NCI-H526 (cell line): ENCODE measurements around the gene PLB1.

ENCODE experiments used
- DNase-seq, 2 experiments: peaks; one replicate each; lab custom pipeline; 2025; lab: John Stamatoyannopoulos, UW

The PLB1 gene

DNA sequence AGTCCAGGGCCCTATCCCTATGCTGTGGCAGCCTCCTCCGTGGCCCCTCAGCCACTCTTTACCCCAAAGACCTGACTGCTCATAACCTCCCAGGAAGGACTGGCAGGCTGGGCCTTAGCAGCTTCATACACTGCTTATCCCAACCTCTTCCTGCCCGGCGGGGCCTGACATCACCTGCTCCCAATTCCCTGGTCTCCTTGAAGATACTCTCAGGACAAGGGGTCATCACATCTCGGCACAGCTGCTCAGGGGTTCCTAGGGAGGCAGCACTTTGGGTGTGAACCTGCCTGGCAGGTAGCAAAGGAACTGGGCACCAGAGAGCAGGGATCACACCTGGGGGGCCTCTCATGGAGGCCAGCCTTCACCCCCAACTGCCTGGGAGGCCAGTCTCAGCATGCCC, 68.5 kb downstream of the PLB1 start:
- DNase-seq, result no peak

DNA sequence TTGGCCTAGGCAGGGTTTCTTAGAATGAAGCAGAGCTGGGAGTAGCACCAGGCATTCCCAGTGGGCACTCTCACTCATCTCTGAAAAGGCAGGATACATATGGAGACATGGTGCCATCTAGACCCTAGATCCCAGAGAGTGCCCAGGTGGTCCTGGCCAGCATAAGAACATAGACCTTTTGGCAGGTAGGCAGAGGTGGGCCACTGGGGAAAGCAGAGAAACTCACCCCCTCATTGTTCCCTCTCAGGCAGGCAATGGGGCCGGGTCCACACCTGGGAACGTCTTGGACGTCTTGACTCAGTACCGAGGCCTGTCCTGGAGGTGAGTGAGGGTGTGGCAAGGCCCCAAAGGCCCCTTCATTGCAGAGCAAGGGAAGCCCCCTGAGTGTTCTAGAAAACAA, 69.2 kb downstream of the PLB1 start:
- DNase-seq, result no peak

DNA sequence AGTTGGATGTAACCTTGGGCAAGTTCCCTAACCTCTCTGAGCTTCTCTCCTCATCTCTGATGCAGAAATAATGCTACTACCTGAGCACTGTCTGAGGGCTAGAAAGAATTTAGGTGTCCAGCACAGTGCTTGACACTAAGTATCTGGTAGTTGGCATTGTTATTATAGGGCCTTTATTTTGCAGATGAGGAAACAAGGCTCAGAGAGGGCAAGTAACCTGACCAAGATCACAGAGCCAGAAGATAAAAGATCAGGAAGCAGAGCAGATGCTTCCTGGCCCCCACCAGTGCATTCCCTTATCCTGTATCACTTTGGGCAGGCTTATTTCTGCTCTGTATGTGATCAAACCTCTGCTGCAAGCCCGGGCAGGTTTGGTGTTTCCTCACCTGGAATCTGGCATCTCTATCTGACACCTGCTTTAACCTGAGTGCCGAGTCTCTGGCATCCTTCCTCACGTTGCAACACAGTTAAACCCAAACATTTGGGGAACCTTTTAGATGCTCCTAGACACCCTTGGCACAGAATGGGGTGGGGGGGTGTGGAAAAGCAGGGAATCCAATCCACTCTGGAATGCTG, 69.9 kb downstream of the PLB1 start:
- DNase-seq, result peak in 1 of 2 experiments; percentile 45

DNA sequence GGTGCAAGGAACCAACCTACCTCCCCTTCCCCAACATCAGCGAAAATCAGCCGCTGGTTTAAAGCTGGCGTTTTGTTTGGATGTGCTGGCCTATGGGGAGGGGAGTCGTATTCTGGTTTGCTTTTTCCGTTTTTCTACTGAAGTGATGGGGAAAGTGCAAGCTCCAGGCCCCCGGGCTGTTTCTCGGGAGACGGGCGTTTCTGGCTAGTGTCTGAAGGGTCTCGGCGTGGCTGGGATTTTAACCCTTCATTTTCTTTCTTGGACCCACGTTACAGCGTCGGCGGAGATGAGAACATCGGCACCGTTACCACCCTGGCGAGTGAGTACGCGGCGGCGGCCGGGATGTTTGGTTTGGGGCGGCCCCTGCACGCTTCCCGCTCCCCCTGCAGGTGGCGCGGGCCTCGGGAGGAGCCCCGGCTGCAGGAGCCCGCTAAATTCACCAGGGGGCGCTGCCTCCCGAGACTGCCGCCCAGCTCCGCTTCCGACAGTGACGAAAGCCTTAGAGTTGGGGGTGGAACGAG, 70.7 kb downstream of the PLB1 start:
- DNase-seq, result peak; percentile 46 to 87

DNA sequence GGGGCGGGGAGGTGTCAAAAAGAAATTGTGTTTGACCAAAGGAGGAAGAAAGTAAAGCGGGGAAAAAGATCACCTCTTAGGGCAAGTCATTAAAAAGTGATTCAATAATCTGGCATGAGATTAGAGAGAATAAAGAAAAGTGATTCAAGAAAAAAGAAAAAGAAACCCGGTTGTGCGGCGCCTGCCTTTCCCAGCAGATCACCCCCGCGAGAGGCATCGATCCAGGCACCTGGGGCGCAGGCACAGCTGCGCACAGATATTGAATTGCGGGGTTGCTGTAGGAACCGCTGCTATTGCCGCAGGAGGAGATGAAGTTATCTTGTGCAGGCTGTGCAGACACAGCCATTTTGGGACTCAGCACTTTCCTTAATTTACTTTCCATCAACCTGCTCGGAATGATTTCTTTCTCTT, 71.2 kb downstream of the PLB1 start:
- DNase-seq, result peak in 1 of 2 experiments; percentile 56

DNA sequence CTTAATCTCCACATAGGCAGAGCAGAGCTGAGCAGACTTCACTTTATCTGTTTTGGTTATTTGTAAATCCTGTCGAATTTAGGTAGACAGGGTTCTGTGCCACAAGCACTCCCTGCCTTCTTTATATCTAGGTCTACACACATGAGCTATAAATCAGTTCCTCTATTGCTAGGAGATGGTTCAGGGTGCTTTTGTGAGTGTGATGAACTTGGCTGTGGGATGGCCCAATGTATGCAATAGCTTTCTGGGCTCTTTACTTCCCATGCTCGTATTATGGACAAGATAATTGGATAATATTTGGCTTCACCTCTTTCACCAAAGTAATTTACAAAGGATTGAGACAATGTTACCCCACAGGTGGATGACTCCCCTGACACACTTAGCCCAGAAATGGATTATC, 72.2 kb downstream of the PLB1 start:
- DNase-seq, result no peak

DNA sequence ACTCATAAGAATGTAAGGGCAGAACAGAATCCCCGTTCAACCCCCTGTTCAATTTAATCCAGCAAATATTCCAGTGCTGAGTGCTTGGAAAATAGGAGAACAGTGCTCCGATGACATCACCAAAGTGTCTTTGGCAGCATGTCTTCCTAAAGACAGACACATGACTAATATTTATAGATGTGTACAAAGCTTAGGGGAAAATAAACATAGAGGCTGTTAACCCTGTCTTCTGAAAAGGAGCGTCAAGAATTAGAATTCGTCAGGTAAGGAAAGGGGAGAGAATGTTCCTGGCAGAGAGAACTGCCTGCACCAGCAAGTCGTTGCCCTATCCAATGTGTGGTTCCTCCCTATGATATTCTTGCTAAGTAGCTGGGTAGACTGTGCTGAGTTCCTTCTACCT, 72.7 kb downstream of the PLB1 start:
- DNase-seq, result no peak

DNA sequence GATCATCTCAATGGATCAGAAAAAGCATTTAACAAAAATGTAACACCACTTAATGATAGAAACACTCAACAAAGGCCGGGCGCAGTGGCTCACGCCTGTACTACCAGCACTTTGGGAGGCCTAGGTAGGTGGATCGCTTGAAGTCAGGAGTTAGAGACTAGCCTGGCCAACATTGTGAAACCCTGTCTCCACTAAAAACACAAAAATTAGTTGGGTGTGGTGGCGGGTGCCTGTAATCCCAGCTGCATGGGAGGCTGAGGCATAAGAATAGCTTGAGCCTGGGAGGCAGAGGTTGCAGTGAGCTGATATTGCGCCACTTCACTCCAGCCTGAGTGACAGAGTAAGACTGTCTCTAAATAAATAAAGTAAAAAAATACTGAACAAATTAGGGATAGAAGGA, 74.6 kb downstream of the PLB1 start:
- DNase-seq, result no peak

DNA sequence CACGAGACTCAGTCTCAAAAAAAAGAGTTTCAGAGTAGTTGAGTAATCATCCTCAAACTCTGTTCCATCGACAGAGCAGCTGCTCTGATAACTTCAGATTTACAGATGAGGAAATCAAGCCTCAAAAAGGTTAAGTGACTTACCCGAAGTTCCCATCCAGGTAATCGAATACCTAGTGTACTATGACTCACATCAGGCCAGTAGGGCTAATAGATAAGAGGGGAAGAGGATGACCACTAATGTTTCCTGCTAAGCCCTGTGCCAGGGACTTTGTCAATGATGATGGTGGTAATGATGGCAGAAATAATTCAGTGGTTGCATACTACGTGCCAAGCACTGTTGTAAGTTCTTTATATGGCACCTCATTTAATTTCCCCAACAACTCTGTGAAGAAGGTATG, 80.9 kb downstream of the PLB1 start:
- DNase-seq, result no peak

DNA sequence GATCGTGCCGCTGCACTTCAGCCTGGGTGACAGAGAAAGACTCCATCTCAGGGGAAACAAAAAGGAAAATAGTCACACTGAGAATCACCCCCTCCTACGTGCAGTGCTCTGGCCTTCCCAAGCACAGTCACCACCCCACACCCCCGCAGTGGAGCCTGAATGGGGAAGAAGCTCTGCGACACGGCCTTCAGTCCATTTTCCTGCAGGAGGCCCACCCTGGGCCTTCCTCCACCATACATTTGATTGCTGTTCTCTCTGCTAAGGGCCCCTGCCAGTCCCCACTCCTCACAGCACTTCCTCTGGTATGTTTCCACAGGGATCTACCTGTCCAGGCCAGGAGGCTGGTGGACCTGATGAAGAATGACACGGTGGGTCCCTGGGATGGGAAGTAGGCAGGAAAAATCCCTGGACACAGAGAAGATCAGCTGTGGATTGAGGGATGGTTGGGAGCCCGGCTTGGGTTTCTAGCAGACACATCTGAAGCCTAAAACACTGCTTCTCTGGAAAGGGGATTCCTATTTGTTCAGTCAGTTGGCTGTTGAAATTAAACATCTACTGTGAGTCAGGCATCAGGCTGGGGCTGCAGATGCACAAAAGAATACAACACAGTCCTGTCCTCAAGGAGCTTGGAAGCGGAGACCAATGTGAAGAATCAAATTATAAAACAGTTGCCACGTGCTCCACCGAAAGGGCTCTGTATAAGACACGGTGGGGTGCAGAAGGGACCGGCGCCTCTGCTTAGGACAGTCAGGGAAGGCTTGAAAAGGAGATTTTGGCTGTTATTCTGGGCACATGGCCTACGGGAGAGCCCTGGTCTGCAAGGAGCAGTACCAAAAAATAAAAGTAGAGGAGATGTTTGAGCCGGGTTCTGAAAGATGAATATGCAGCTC, 82.2 kb downstream of the PLB1 start:
- DNase-seq, result no peak

DNA sequence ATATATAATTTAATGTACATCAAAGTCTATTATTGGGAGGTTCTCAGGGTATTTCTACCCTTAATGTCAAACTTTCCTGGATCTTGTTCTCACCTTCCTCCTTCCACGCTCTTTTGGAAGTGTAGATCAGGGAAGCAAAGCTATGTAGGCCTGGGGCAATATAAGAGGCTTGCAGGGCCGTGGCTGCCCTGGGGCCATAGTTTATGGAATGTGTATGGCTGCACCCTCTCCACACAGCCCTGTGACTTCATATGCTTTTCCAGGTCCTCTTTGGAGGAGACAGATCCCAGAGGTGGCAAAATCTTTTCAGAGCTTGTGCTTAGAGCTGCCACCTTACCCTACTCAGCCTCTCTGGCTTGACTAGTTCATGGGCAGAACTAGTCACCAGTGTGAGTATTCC, 82.9 kb downstream of the PLB1 start:
- DNase-seq, result no peak

DNA sequence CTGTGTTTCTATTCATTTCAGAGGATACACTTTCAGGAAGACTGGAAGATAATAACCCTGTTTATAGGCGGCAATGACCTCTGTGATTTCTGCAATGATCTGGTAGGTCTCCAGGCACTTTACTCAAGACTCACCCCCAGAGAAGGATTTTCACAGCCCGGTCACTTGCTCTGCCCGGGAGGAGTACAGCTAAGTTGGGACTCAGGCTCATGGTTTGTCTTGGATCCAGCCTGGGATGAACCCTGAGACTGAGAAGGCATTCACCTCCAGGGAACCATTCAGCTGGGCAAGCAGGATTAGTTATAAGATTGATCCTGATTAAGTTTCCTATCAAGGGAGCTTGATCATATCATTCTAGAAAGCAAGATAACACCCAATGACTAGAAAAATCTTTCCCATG, 83.7 kb downstream of the PLB1 start:
- DNase-seq, result no peak

DNA sequence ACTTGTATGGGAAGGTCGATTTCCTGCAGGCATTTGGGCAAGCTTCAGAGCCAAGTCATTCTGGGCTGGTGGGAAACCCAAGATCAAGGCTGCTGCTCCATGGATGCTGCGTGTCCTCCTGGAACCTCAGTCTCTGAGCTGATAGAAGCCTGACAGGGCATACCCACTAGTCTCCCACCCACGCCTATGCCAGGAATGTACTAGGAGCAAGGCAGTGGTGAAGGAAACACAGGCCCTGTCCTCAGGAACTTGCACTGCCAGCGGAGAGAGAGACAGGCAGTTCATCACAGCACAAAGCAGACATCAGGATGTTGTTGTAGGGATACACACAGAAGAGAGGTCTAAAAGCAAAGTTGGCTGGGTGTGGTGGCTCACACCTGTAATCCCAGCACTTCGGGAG, 84.2 kb downstream of the PLB1 start:
- no peak for DNase-seq

DNA sequence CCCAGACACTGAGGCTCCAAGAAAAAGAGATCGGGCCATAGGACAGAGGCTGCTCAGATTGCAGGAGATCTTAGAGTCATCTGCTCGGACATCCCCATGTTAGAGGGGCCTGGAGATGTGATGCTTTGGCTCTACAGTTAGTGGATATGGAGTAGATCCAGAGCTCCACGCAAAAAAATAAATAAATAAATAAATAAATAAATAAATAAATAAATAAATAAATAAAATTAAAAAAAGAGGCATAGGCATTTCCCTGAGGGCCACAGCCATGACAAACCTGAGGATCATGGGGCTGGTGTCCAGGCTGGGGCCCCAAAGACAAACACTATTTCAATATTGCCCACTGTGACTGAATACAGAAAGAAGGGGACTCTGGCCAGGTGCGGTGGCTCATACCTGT, 85.5 kb downstream of the PLB1 start:
- no peak for DNase-seq

DNA sequence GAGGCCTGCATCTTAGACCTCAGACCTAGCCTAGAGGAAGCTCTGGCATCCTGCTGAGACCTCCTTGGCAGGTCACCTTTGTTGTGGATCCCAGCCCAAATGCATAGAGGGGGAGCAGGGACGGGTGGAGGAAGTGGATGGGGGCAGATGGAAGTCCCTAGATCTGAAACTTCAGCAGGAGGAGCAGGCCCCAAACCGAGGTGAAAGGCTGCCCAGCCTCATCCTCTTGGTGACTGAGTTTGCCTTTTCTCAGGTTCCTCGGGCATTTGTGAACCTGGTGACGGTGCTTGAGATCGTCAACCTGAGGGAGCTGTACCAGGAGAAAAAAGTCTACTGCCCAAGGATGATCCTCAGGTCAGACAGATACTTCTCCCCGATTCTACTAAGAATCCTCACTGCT, 86.3 kb downstream of the PLB1 start:
- no peak for DNase-seq

DNA sequence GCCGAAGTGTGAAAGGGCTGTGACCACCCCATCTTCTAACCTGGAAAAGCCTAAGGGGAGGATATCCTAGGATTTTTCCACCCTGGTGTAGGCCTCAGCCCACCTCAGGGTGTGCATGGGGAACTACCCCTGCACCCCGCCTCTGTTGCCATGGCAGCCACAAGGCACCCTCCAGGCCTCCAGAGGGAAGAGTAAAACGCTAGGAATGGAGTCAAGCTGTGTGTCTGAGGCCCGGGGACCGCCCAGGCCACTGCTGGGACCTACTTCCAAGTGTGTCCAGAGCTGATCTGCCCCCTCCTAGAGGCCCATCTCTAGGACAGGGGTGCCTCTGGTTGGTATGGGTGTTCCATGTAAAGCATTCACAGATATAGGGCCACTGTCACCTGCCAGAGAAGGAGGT, 86.7 kb downstream of the PLB1 start:
- DNase-seq, result no peak

DNA sequence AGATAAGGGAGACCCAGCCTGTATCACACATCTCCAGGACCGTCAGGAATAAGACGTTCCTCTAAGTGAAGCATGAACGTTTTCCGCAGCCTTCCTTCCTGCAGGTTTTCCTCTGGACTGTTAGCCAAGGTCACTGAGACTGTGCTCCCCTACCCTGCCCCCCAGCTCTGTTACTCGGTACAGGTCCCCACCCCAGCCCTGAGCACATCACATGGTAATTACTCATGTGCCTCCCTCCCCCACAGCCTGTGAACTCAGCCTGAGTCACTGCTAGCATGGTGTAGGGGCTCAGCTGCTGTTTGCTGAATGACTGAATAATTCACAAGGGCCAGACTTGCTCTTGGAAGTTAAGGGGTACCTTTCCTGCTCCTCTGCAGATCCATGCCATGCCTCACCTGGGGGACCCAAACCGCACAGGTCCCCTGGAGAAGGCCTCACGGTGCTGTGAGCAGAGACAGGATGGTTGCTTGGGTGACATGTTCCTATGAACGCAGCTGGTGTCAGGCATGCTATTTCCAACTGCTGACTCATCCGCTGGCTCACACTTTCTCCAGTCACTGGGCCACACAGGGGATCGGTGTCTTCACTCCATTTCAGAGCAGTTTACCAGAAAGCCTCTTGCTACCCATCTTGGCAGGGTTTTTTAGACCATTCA, 88.2 kb downstream of the PLB1 start:
- DNase-seq, result no peak

DNA sequence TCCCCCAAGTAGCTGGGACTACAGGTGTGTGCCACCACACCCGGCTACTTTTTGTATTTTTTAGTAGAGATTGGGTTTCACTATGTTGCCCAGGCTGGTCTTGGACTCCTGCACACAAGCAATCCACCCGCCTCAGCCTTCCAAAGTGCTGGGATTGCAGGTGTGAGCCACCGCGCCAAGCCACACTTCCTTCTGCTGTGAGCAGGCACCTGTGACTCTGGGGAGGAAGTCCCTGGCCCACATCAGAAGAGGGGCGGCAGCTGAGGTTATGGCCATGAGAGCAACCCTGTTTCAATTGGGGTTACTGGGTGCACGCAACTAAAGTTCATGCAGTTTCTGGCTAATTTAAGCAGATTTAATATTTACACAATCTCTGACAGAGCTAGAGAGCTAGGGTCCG, 91.0 kb downstream of the PLB1 start:
- no peak for DNase-seq

DNA sequence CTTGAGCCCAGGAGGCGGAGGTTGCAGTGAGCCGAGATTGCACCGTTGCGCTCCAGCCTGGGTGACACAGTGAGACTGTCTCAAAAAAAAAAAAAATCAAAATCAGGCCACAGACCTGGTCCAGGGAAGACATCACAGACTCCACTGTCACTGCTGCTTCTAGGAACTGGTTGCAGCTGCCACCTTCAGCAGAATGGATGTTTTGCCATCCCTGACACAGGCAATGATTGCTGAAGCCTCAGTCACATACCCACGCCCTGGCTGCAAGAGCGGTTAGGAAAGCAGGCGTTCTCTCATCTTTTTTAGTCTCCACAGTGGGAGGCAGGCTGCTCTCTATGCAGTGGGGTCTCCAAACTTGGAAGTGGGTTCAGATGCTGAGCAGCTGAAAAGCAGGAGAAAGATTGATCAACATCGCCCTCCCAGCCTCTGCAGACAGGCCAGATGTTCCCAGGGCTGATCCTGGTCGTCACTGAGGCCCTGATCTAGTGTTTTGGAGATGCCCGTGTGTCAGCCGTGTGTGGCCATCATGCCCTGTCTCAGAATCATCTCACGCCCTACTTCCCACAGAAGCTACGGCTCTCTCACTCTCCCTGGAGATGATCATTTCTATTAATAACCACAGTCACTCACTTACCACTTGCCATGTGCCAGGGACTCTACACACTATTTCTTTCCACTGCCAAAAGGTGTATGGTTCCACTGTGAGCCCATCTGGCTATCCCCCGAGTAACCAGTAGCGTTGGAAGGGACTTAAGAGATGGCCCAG, 91.8 kb downstream of the PLB1 start:
- no peak for DNase-seq

DNA sequence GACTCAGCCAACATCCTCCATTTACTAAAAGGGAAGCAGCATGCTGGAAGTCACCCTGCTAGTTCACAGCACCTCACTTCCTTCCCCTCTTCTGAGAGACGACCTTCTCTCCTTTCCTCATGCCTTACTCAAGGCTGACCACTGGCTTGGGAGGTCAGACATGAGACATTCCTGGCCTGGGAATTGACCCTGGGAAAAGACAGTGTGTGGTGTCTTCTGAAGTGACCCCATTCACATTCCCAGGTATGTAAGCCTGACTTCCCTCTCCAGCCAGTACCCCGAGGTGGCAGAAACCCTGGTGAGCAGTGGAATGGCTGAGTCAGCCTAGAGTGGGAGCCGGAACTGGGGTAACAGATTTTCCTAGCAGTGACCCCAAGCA, 92.4 kb downstream of the PLB1 start:
- no peak for DNase-seq

DNA sequence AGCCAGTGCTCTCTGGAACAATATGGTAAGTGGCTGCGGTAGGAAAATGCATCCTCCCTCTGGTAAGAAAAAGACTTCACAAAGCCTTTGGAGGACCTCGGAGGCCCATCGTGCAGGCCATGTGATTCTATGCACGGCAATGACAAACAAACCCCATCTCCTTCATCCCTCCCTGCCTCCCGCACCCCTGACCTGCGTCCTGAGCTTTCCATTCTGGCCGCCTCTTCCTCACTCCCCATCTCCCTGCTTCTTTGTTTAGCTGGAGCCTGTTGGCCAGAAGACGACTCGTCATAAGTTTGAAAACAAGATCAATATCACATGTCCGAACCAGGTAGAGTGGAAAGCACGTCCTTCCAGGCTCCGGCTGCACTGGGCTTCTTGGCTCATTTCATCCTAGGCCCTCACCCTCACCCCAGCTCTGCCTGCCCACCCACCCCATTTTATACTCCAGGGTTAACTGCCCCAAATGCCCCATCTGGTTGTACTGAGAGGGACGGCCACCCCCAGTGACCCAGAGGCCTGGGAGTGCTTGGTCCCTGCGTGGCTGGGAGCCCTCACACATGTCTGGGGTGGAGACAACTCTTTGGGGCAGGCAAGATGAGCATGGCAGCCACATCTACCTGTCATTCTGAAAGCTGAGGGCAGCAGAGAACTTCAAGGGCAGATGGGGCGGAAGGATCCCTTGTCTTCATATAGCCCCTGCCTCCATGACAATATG, 94.0 kb downstream of the PLB1 start:
- DNase-seq, result no peak
